ENCODE results near the gene AOPEP.
A peak's percentile ranks its signal among the peaks of the same experiment; 100 is the strongest.

Gene AOPEP

DNA sequence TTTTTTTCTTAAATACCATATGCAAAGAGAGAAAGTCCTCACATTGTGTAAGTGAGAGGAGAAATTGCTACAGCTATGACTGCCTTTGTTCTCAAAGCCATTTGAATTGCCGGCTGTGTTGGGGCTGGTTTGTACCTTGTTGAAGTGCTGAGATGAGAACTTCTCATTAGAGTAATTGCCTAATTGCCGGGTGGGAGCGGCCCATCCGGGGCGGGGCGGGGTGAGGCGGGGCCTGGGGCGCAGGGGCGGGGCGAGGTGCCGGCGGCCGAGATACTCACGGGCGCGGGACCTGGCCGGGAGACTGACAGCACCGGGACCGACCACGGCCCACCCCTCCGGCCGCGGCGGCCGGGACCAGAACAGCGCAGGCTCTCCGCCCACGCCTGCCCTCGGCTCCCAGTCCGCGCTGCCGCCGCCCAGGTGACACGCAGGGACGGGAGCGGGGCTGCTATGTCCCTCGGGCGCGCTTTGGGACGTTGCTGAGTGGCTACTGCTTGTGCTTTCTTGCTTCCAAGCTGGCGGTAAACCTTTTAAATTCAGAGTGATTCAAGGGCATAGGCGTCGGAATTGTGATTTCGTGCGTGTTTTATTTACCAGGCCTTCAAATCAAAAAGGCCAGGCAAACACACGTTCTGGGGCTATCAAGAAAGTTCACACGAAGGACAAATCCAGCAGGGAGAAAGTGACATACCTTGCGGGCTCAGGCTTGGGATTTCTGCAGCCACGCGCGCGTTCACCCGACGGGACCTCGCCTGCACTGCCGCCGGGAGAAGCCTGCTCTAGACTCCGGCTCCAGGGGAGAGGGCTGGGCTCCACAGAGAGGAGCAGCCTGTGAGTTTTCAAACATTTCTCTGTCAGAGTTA lies 322.0 kb downstream of the AOPEP start:
- peak; percentile 75 for DNase-seq

- DNase-seq: no peak
Measured at GRCh38 chr9:95049761-95050160, 323.3 kb downstream of the AOPEP start.

GRCh38 chr9:95053611-95054570 lies 327.4 kb downstream of the AOPEP start:
- DNase-seq: no peak

- no peak for DNase-seq
Measured at GRCh38 chr9:95055334-95055850, 328.9 kb downstream of the AOPEP start.

DNA sequence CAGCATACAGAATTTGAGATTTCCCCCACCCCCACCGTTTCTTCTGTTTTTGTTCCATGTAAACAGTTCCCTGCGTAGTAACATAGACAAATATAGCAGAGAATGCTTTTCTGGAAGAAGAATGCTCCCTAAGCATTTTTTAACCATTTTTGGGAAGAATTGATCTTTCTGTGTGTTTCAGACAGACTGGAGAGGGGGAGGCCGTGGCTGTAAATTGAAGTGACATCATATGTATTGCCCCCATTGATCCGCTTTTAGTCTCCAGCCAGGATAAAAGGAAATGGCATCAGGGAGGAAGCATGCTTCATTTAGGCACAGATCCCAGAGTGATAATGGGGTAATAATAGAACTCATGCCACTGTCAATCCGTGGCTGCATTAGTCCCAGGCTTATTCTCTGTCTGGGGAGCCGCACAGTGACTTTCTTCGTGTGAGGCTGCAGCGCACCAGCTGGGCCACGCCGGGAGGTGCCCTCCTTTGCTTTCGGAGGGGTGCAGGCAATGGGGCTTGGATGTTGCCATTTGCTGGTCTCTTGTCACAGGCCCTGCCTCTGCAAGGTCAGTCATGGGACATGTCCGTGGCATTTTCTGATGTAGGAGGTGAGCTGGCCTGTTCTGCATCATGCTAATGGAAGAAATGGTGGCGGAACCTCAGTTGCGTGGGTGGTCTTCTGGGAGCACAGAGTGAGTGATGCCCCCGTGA lies 329.5 kb downstream of the AOPEP start:
- no peak for DNase-seq

DNA sequence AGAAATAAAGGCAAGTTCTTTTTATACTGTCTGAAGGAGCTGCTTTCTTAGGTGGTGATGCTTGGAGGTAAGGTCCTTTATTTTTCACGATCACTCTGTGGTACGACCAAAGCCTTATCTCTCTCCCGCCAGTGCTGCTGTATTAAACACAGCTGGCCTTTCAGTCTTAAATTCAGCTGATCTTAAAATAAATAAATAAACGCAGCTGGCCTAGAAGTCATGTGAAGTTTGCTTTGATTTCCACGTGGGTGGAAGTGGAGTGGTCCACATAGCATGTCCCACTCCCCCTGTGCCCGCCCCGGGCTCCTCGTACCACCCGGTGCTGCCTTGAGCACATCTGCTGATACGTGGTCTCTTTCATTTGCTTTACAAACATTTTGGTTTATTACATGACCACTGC lies 330.6 kb downstream of the AOPEP start:
- DNase-seq: no peak

- no peak for DNase-seq
Measured at GRCh38 chr9:95058121-95058785, 331.8 kb downstream of the AOPEP start.

DNA sequence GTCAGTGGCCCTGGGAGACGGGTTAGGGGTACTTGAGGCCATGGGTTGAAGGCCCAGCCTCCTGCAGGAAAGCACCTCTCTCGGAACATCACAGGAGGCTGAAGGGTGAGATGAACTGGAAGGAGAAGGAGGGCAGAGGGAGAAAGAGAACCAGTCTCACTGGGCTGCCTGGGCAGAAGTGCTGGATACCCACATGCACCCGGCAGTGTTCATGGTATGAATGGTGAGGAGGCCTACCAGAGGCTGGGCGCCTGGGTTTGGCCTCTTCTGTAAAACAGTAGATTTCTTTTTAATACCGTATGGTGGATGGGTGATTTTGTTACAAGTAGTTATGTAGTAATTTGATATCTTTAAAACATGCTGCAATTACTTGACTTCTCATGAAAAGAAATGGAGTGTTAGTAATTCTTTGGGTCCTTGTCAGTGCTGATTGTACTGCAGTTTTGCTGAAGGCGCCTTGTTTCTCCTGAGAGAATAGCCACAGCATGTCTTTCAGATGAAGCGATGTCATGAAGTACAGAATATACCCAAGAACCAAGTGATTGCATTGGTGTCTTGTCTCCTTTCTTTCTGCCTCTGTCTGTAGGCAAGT lies 332.4 kb downstream of the AOPEP start:
- DNase-seq: no peak

- DNase-seq: no peak
Measured at GRCh38 chr9:95060234-95060633, 333.7 kb downstream of the AOPEP start.

- no peak for DNase-seq
Measured at GRCh38 chr9:95060916-95061315, 334.4 kb downstream of the AOPEP start.

- no peak for DNase-seq
Measured at GRCh38 chr9:95061916-95062595, 335.6 kb downstream of the AOPEP start.

DNA sequence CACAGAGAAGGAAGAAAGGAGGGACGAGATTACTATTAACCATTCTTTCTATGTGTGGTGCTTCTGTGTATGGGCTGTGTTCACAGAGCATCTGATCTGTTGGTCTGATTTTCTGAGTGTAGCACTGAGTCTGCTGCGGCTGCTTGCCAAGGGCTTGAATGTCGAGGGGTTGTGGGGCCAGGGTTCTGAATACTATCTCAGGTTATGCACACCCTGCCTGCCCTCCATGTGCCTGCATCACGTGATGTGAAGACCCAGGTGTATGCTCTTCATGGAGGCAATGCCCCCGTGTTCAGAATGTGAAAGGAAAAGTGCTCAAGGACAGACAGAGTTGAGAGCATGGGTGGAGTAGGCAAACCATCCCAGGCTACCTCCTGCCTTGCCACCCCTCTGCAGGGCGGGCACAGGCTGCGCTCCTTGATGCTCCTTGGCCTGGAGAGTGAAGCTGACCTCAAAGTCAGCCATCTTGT lies 336.1 kb downstream of the AOPEP start:
- DNase-seq: no peak

DNA sequence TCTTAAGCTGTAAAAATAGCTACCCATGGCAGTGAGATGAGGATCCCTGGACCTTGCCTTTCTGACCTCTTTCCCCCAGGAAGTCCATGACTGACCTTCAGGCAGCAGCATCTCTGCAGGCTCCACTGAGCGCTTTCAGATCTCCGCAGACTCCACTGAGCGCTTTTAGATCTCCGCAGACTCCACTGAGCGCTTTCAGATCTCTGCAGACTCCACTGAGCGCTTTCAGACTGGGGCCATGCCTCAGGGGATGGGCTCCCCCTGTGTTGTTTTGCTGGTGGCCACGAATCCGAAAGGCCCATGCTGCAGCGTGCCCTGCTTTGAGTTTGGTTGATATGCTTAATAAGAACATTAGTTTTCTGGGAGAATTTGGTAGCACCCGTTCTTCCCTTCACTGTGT lies 336.8 kb downstream of the AOPEP start:
- DNase-seq: no peak

GRCh38 chr9:95065224-95065623 lies 338.7 kb downstream of the AOPEP start:
- DNase-seq: no peak

GRCh38 chr9:95067057-95067456 lies 340.6 kb downstream of the AOPEP start:
- no peak for DNase-seq

DNA sequence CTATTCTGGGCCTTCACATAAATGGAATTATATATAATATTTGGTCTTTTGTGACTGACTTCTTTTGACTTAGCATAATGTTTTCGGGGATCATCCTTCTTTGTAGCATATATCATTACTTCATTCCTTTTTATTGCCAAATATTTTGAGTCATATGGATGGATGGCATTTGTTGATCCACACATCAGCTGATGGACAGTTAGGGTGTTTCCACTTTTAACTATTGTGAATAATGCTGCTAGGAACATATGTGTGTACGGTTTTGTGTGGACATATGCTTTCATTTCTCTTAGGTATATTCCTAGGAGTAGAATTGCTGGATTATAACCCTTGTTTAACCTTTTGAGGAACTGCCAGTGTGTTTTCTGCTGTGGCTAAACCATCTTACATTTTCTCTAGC lies 341.4 kb downstream of the AOPEP start:
- no peak for DNase-seq

- DNase-seq: no peak
Measured at GRCh38 chr9:95070549-95071021, 344.1 kb downstream of the AOPEP start.

DNA sequence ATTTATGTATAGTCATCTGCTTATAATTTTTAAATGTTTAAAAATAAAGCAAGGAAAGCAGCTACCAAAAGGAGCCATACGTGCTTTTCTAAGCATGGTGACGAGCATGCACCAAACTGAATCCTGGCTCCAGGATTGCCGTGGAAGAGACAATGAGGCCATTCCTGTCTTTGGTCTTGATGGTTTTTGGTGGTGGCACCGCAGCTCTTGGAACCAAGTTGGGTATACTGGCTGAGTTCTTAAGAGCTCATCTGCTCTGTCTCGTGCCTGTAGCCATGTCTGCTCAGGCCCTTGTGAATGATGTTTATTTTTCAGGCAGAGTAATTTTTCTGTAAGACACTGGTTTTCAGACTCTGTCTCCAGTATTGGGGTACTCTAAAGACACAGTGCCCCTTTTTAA lies 345.0 kb downstream of the AOPEP start:
- DNase-seq: no peak

DNA sequence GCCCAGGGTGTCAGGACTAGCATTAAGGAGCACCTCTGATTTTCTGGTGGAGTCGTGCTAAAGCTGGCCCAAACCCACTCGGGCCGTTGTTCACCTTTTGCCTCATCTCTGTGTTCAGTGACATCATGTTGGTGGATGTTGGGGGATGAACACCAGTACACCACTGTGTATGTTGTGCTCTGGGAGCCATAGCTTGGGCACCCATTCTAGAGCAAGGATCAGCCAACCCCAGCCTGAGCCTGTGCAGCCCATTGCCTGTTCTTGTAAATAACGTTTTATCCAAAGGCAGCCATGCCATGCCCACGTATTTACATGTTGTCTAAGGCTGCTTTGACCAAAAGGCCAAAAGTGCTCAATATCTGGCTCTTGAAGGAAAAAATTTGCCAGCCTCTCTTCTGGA lies 345.4 kb downstream of the AOPEP start:
- no peak for DNase-seq

DNA sequence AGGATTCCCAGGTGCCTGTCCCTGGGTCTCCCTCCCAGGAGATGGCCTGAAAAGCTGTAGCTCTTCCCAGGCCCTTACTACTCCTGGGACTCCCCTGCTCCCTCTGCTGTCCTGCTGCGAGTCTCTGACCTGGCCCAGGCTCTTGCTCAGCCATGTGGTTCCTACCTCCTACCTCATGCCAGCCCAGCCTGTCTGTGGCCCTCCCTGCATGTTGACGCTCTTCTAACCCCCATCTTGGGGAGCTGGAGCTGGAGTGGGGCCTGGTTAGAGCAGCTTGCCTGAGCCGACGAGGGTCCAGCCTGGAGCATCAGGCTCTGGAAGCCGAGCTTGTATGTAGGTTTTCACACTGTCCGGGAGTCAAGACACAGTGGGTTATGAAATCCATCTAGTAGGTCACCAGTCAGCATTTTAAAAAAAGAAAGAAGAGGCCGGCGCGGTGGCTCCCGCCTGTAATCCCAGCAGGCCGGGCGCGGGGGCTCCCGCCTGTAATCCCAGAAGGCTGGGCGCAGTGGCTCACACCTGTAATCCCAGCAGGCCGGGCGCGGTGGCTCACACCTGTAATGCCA lies 346.6 kb downstream of the AOPEP start:
- DNase-seq: no peak

- DNase-seq: no peak
Measured at GRCh38 chr9:95073918-95074317, 347.4 kb downstream of the AOPEP start.

Data from RPMI8226 (cell line).